K562 (cell line): ENCODE measurements around the gene PLCL1. TPM values are rescaled to one million over a fixed set of nuclear protein-coding genes. Genes with fewer than 3 reads are reported as not detected.
"Not testable (repeated sequence)": the region's sequence is repeated elsewhere in the genome, so short reads cannot be mapped to it uniquely, and the experiment has no call there.

Source experiments
- ATAC-seq: fragments of 200-7000 bp; cut with Tn5 transposase; 3 replicates; pipeline ENCODE4 v1.9.1; 2020; ENCODE audit warnings: moderate library complexity
- BruUV-seq: library from RNA; stranded (reverse); fragments of 400-500 nt; replicated peaks from 2 replicates; lab custom pipeline; 2021; lab: Mats Ljungman, UMichigan
- CTCF ChIA-PET: fragments of 300-600 bp; formaldehyde crosslinking; extraction: SDS; loops from one replicate; lab custom pipeline; 2021; ENCODE audit warnings: low intra/inter-chr PET ratio; lab: Yijun Ruan, JAX
- POLR2A ChIA-PET: fragments of 300-600, 350-650 bp; sonication (Branson Sonifier 250); formaldehyde crosslinking; extraction: SDS; loops from one replicate; lab custom pipeline; 2021; ENCODE audit warnings: antibody characterized with exemption, inconsistent platforms; lab: Yijun Ruan, JAX
- DNase-seq, 4 experiments: peaks; one replicate each; pipeline versions ENCODE4 v3.0.0 to v3.0.0-alpha.2; 2011 to 2018; ENCODE audit warnings: low spot score in 3 of 4, mixed read lengths in 3 of 4; ENCODE audit errors: extremely low read depth in 1 of 4
- FAIRE-seq: peaks from 2 replicates; lab custom pipeline; 2011; peaks lifted over from hg19 to GRCh38; lab: Jason Lieb, UNC
- H2AFZ ChIP-seq: 2 replicates; pipeline ENCODE4 v1.6.0; 2011; ENCODE audit warnings: low read depth, low read length, control low read depth, inconsistent platforms
- H3K27ac ChIP-seq: fragments of 200-600 bp; 3 replicates; pipeline ENCODE4 v1.8.0; 2011; ENCODE audit warnings: low read depth, mild to moderate bottlenecking, control low read depth, inconsistent platforms, low read length, moderate library complexity, mixed read lengths; ENCODE audit errors: extremely low read depth
- H3K27me3 ChIP-seq, 2 experiments: fragments of 300-600 bp in 1 of 2; 2 replicates in 1 of 2; 3 replicates in 1 of 2; pipeline versions ENCODE4 v1.6.0 to v1.8.0; 2011; ENCODE audit warnings: inconsistent platforms in 2 of 2, low read length in 2 of 2, mild to moderate bottlenecking in 1 of 2, mixed read lengths in 1 of 2, moderate library complexity in 1 of 2; ENCODE audit not compliant: control insufficient read depth in 2 of 2, insufficient read depth in 2 of 2
- H3K36me3 ChIP-seq: fragments of 300-600 bp; 3 replicates; pipeline ENCODE4 v1.8.0; 2011; ENCODE audit warnings: mild to moderate bottlenecking, low read length, inconsistent platforms; ENCODE audit not compliant: control insufficient read depth, insufficient read depth
- H3K4me1 ChIP-seq, 2 experiments: fragments of 200-600 bp in 1 of 2; replicated peaks in 1 of 2; 2 replicates in 1 of 2; 3 replicates in 1 of 2; pipeline versions ENCODE4 v1.5.1 to v1.8.0; 2011; ENCODE audit warnings: inconsistent platforms in 2 of 2, low read length in 2 of 2, mild to moderate bottlenecking in 1 of 2, mixed read lengths in 1 of 2, moderate library complexity in 1 of 2; ENCODE audit not compliant: control insufficient read depth in 2 of 2, insufficient read depth in 2 of 2
- H3K4me2 ChIP-seq: 2 replicates; pipeline ENCODE4 v1.6.1; 2011; ENCODE audit warnings: low read length, control low read depth, inconsistent platforms, mixed read lengths; ENCODE audit not compliant: insufficient read depth
- H3K4me3 ChIP-seq: fragments of 200-600 bp; sonication (generic), shearing (Covaris generic); 2 replicates; pipeline ENCODE4 v1.5.1; 2016; ENCODE audit warnings: control low read depth, inconsistent platforms
- H3K79me2 ChIP-seq: fragments of 200-600 bp; 3 replicates; pipeline ENCODE4 v1.8.0; 2011; ENCODE audit warnings: low read length, inconsistent platforms; ENCODE audit not compliant: control insufficient read depth, insufficient read depth
- H3K9ac ChIP-seq, 2 experiments: 2 replicates each; pipeline versions ENCODE4 v1.6.0 to v1.6.1; 2011; ENCODE audit warnings: low read depth in 2 of 2, low read length in 2 of 2, control low read depth in 1 of 2, inconsistent platforms in 1 of 2, mild to moderate bottlenecking in 1 of 2, mixed read lengths in 1 of 2; ENCODE audit not compliant: insufficient read depth in 1 of 2
- H3K9me1 ChIP-seq: one replicate; pipeline ENCODE4 v1.6.0; 2011; ENCODE audit warnings: inconsistent platforms, mild to moderate bottlenecking, low read length, moderate library complexity; ENCODE audit not compliant: control insufficient read depth, insufficient read depth
- H3K9me3 ChIP-seq: replicated peaks from 2 replicates; pipeline ENCODE4 v1.5.1; 2011; ENCODE audit warnings: low read depth, low read length, inconsistent platforms; ENCODE audit not compliant: control insufficient read depth, insufficient read depth
- H4K20me1 ChIP-seq: replicated peaks from 2 replicates; pipeline ENCODE4 v1.6.1; 2011; ENCODE audit warnings: low read length, inconsistent platforms, mixed read lengths; ENCODE audit not compliant: control insufficient read depth, insufficient read depth
- WGBS: fragments of 100-300 bp; shearing (Covaris generic); methylation state at CpG from one replicate; pipeline ENCODE4 v1.1.6; 2016; ENCODE audit warnings: low coverage, mixed read lengths; ENCODE audit not compliant: insufficient coverage; ENCODE audit errors: missing lambda C conversion rate; 5-methylcytosine and 5-hydroxymethylcytosine counted together
- in situ Hi-C: fragments of 300-500 bp; cut with MboI; formaldehyde crosslinking; loops from 4 replicates; pipeline ENCODE4 v1.15.0; 2018; ENCODE audit warnings: inconsistent platforms, mixed read lengths
- intact Hi-C: fragments of 100-400 bp; cut with micrococcal nuclease; formaldehyde crosslinking; loops from 2 replicates; pipeline ENCODE4 v1.14.2; 2022
- polyA plus RNA-seq, 8 experiments: library from polyadenylated mRNA; depleted of rRNA in 4 of 8; stranded (reverse) in 5 of 8; unstranded in 3 of 8; fragments of >200 nt; fragmentation: Nextera tagmentation in 2 of 8; fragmentation: Illumina TruSeq in 1 of 8; extraction: Ambion mirVana in 2 of 8; extraction: Trizol in 1 of 8; gene quantifications; 2 replicates each; pipeline versions ENCODE4 v1.2.1 to v1.2.3, GENCODE V29; 2011 to 2014; ENCODE audit warnings: inconsistent platforms in 1 of 8, missing spikeins in 1 of 8
- total RNA-seq, 7 experiments: library from RNA; depleted of rRNA in 6 of 7; stranded (reverse); fragments of >200 nt in 6 of 7; fragmentation: Illumina TruSeq in 2 of 7; extraction: Trizol in 2 of 7; gene quantifications; 2 replicates each; pipeline versions ENCODE4 v1.2.1 to v1.2.3, GENCODE V29; 2011 to 2021; ENCODE audit warnings: low replicate concordance in 1 of 7

Gene PLCL1
- total and polyA plus RNA-seq, 9 of the 15 experiments (the other 6 are each of a cell fraction or from before 2014, with no cell fraction given): 2.0 to 17.7 (median 8.6) TPM

- H3K27me3 ChIP-seq, ATAC-seq, POLR2A ChIA-PET, BruUV-seq, H3K9me3 ChIP-seq, H3K9ac ChIP-seq, CTCF ChIA-PET, H3K4me1 ChIP-seq, DNase-seq, H3K4me3 ChIP-seq, H3K36me3 ChIP-seq, FAIRE-seq, in situ Hi-C loops, H3K9me1 ChIP-seq, H3K79me2 ChIP-seq, H3K4me2 ChIP-seq, H4K20me1 ChIP-seq, H3K27ac ChIP-seq, intact Hi-C loops: not testable (repeated sequence)
- peak overlapping the region; percentile 9; the same call in 1 of the 2 replicates for H2AFZ ChIP-seq
- 11% methylated on average over 2 of the region's 7 CpGs for WGBS
Measured at GRCh38 chr2:198196556-198196955, 392.2 kb downstream of the PLCL1 start.

Other genes with a start within 250 kb of the PLCL1 start
- gene RFTN2, start 129.0 kb upstream of the PLCL1 start, total RNA-seq (2014; rRNA removed): not detected in 2 replicates
- not detected in 2 replicates for gene RFTN2, start 129.0 kb upstream of the PLCL1 start, total RNA-seq (2014; rRNA removed; fragmentation: Illumina TruSeq; extraction: Trizol)
- gene RFTN2, start 129.0 kb upstream of the PLCL1 start, total RNA-seq (2015; rRNA removed; fragmentation: Illumina TruSeq; extraction: Trizol): 0.11 TPM in 1 of 2 replicates, not detected in the other
- gene RFTN2, start 129.0 kb upstream of the PLCL1 start, total RNA-seq (2021): not detected in 2 replicates
- not detected in 2 replicates for gene RFTN2, start 129.0 kb upstream of the PLCL1 start, polyA plus RNA-seq (2011; rRNA removed)
- gene RFTN2, start 129.0 kb upstream of the PLCL1 start, polyA plus RNA-seq (2014; fragmentation: Illumina TruSeq; extraction: Trizol): 0.04 TPM in 1 of 2 replicates, not detected in the other
- gene RFTN2, start 129.0 kb upstream of the PLCL1 start, polyA plus RNA-seq (2014; fragmentation: Nextera tagmentation; extraction: Ambion mirVana): under 1 TPM in 1 of 2 experiments, not detected in 1; 0.01 TPM
- gene RFTN2, start 129.0 kb upstream of the PLCL1 start, polyA plus RNA-seq (2014; rRNA removed): 0.05 TPM in 1 of 2 replicates, not detected in the other
- gene MARS2, start 99.2 kb upstream of the PLCL1 start, total RNA-seq (2014; rRNA removed): 10.2 and 13.8 TPM in 2 replicates
- gene MARS2, start 99.2 kb upstream of the PLCL1 start, total RNA-seq (2014; rRNA removed; fragmentation: Illumina TruSeq; extraction: Trizol): 9.9 and 12.7 TPM in 2 replicates
- 12.1 and 12.5 TPM in 2 replicates for gene MARS2, start 99.2 kb upstream of the PLCL1 start, total RNA-seq (2015; rRNA removed; fragmentation: Illumina TruSeq; extraction: Trizol)
- gene MARS2, start 99.2 kb upstream of the PLCL1 start, total RNA-seq (2021): 17.6 and 20.7 TPM in 2 replicates
- gene MARS2, start 99.2 kb upstream of the PLCL1 start, polyA plus RNA-seq (2011; rRNA removed): 6.9 and 7.8 TPM in 2 replicates
- 12.5 and 17.1 TPM in 2 replicates for gene MARS2, start 99.2 kb upstream of the PLCL1 start, polyA plus RNA-seq (2014; fragmentation: Illumina TruSeq; extraction: Trizol)
- 1 to 10 TPM; 4.0 to 6.9 TPM for gene MARS2, start 99.2 kb upstream of the PLCL1 start, polyA plus RNA-seq (2014; fragmentation: Nextera tagmentation; extraction: Ambion mirVana)
- 12.2 and 12.7 TPM in 2 replicates for gene MARS2, start 99.2 kb upstream of the PLCL1 start, polyA plus RNA-seq (2014; rRNA removed)
- gene BOLL, start 19.3 kb upstream of the PLCL1 start, total RNA-seq (2014; rRNA removed): 0.29 TPM in 1 of 2 replicates, not detected in the other
- 0.11 TPM in 1 of 2 replicates, not detected in the other for gene BOLL, start 19.3 kb upstream of the PLCL1 start, total RNA-seq (2014; rRNA removed; fragmentation: Illumina TruSeq; extraction: Trizol)
- 0.25 TPM in 1 of 2 replicates, not detected in the other for gene BOLL, start 19.3 kb upstream of the PLCL1 start, total RNA-seq (2015; rRNA removed; fragmentation: Illumina TruSeq; extraction: Trizol)
- gene BOLL, start 19.3 kb upstream of the PLCL1 start, total RNA-seq (2021): 0.11 and 0.13 TPM in 2 replicates
- 0.53 TPM in 1 of 2 replicates, not detected in the other for gene BOLL, start 19.3 kb upstream of the PLCL1 start, polyA plus RNA-seq (2011; rRNA removed)
- 0.11 and 0.55 TPM in 2 replicates for gene BOLL, start 19.3 kb upstream of the PLCL1 start, polyA plus RNA-seq (2014; fragmentation: Illumina TruSeq; extraction: Trizol)
- gene BOLL, start 19.3 kb upstream of the PLCL1 start, polyA plus RNA-seq (2014; fragmentation: Nextera tagmentation; extraction: Ambion mirVana): under 1 TPM; 0.11 to 0.46 TPM
- gene BOLL, start 19.3 kb upstream of the PLCL1 start, polyA plus RNA-seq (2014; rRNA removed): 0.09 and 0.12 TPM in 2 replicates